ENCODE measurements around the gene UNC13A. TPM values are rescaled to one million over a fixed set of nuclear protein-coding genes. Genes with fewer than 3 reads are reported as not detected.
"Not testable (repeated sequence)": the region's sequence is repeated elsewhere in the genome, so short reads cannot be mapped to it uniquely, and the experiment has no call there.

The UNC13A gene
- total RNA-seq, 1 experiment from 2014 or later: 22.2 TPM

- Histone ChIP-seq H2BK5ac (ENCODE audit: insufficient read length, low read length) (no peak overlapping the region), H3K4me2 (ENCODE audit: insufficient read depth, insufficient read length, low read length) (peak overlapping the region; percentile 41)
These were observed 134.9 kb downstream of the UNC13A start for GRCh38 chr19:17553256-17553655.

GRCh38 chr19:17552735-17553134 is 135.4 kb downstream of the UNC13A start:
- H3K27ac ChIP-seq (ENCODE audit: insufficient read length, low read depth, low read length); H3K4ac ChIP-seq (ENCODE audit: low read depth, low read length); H2BK12ac ChIP-seq (ENCODE audit: insufficient read length, low read depth, low read length); H3K4me1 ChIP-seq (ENCODE audit: insufficient read depth, low read length); H2BK15ac ChIP-seq (ENCODE audit: low read depth, low read length); H3K4me3 Mint-ChIP-seq; H4K5ac ChIP-seq (ENCODE audit: insufficient read length, low read depth, low read length); H3K56ac ChIP-seq (ENCODE audit: insufficient read length, low read depth, low read length); H3K9me3 ChIP-seq (ENCODE audit: control insufficient read depth, low read depth, low read length); H4K20me1 ChIP-seq (ENCODE audit: control insufficient read depth, insufficient read depth, insufficient read length); H2BK120ac ChIP-seq (ENCODE audit: low read depth, low read length, poor library complexity, severe bottlenecking); H3K9me3 Mint-ChIP-seq; H2AK5ac ChIP-seq (ENCODE audit: insufficient read length, low read length); H3K79me1 ChIP-seq (ENCODE audit: insufficient read depth, low read depth, low read length, poor library complexity, severe bottlenecking); H3K9ac ChIP-seq (ENCODE audit: extremely low read depth, insufficient read length, low read length); H3T11ph ChIP-seq (ENCODE audit: low read length); H3K27me3 ChIP-seq (ENCODE audit: insufficient read depth, low read length); H3K14ac ChIP-seq (ENCODE audit: insufficient read depth, low read length); H3K23me2 ChIP-seq (ENCODE audit: insufficient read length, low read depth, low read length, poor library complexity, severe bottlenecking); H2BK5ac ChIP-seq (ENCODE audit: insufficient read length, low read length); H3K18ac ChIP-seq (ENCODE audit: insufficient read length, low read depth, low read length); H4K91ac ChIP-seq (ENCODE audit: insufficient read length, low read depth, low read length); DNase-seq; H2AFZ ChIP-seq (ENCODE audit: low read length); H3K27ac Mint-ChIP-seq; H3K23ac ChIP-seq (ENCODE audit: insufficient read length, low read depth, low read length); H3K79me2 ChIP-seq (ENCODE audit: insufficient read depth, low read length); H2BK20ac ChIP-seq (ENCODE audit: low read depth, low read length, poor library complexity, severe bottlenecking); H3K27me3 Mint-ChIP-seq (ENCODE audit: low read depth); H4K8ac ChIP-seq (replicated peaks; ENCODE audit: insufficient read length, low read depth, low read length); H3K36me3 Mint-ChIP-seq (ENCODE audit: insufficient read depth in 1 of 3, low read depth in 3 of 3): not testable (repeated sequence)
- no CpG with 5 or more reads among the region's 4 CpGs for WGBS (ENCODE audit: extremely low coverage, insufficient read length, low lambda C conversion rate)
- H3K4me2 ChIP-seq (ENCODE audit: insufficient read depth, insufficient read length, low read length): peak overlapping the region; percentile 41
- peaks cover 12 to 14% of the 10 kb centered on the region in 2 experiments for H3K4me1 Mint-ChIP-seq

More at GRCh38 chr19:17553256-17553655, 134.9 kb downstream of the UNC13A start:
- no peaks in the 10 kb centered on the region for H3K27me3 ChIP-seq (ENCODE audit: insufficient read depth, low read length)
- H4K8ac ChIP-seq (replicated peaks; ENCODE audit: insufficient read length, low read depth, low read length): no peak overlapping the region
- no peak overlapping the region for H2BK20ac ChIP-seq (ENCODE audit: low read depth, low read length, poor library complexity, severe bottlenecking)
- no peak overlapping the region for H2BK120ac ChIP-seq (ENCODE audit: low read depth, low read length, poor library complexity, severe bottlenecking)
- no peak overlapping the region for H3K4ac ChIP-seq (ENCODE audit: low read depth, low read length)
- no peak overlapping the region for H3K14ac ChIP-seq (ENCODE audit: insufficient read depth, low read length)
- no peaks in the 10 kb centered on the region for H3K9me3 ChIP-seq (ENCODE audit: control insufficient read depth, low read depth, low read length)
- no peak overlapping the region for H3T11ph ChIP-seq (ENCODE audit: low read length)
- peak overlapping the region; percentile 26 for H3K9ac ChIP-seq (ENCODE audit: extremely low read depth, insufficient read length, low read length)
- DNase-seq: peak; percentile 41
- H2BK15ac ChIP-seq (ENCODE audit: low read depth, low read length): no peak overlapping the region
- no peak overlapping the region for H2AFZ ChIP-seq (ENCODE audit: low read length)
- no peak overlapping the region for H2AK5ac ChIP-seq (ENCODE audit: insufficient read length, low read length)
- H3K79me2 ChIP-seq (ENCODE audit: insufficient read depth, low read length): no peaks in the 10 kb centered on the region
- H3K23ac ChIP-seq (ENCODE audit: insufficient read length, low read depth, low read length): no peak overlapping the region
- Mint-ChIP-seq H3K9me3 (peaks cover 0 to 3% of the 10 kb centered on the region in 2 experiments; a peak in 1 of 5 replicates), H3K27me3 (ENCODE audit: low read depth) (peaks cover 9% of the 10 kb centered on the region), H3K36me3 (ENCODE audit: insufficient read depth in 1 of 3, low read depth in 3 of 3) (no peaks in the 10 kb centered on the region), H3K27ac (peak overlapping the region in 2 of 3 experiments; percentile 1 to 65; a peak in 3 of 7 replicates), H3K4me1 (peaks cover 12 to 14% of the 10 kb centered on the region in 2 experiments), H3K4me3 (peak overlapping the region in 1 of 2 experiments; percentile 31; a peak in 1 of 5 replicates)
- H4K91ac ChIP-seq (ENCODE audit: insufficient read length, low read depth, low read length): no peak overlapping the region
- H4K20me1 ChIP-seq (ENCODE audit: control insufficient read depth, insufficient read depth, insufficient read length): peaks cover 3% of the 10 kb centered on the region
- H4K5ac ChIP-seq (ENCODE audit: insufficient read length, low read depth, low read length): no peak overlapping the region
- H3K4me1 ChIP-seq (ENCODE audit: insufficient read depth, low read length): no peaks in the 10 kb centered on the region; the same call in 1 of the 2 replicates
- H3K18ac ChIP-seq (ENCODE audit: insufficient read length, low read depth, low read length): no peak overlapping the region
- H3K56ac ChIP-seq (ENCODE audit: insufficient read length, low read depth, low read length): no peak overlapping the region
- no peak for TF ChIP-seq CTCF (conservative IDR thresholded peaks at IDR 0.05)
- no peak overlapping the region for H3K27ac ChIP-seq (ENCODE audit: insufficient read length, low read depth, low read length)
- no peak overlapping the region for H2BK12ac ChIP-seq (ENCODE audit: insufficient read length, low read depth, low read length)
- H3K23me2 ChIP-seq (ENCODE audit: insufficient read length, low read depth, low read length, poor library complexity, severe bottlenecking): peaks cover 8% of the 10 kb centered on the region
- no CpG with 5 or more reads among the region's 7 CpGs for WGBS (ENCODE audit: extremely low coverage, insufficient read length, low lambda C conversion rate)
- H3K79me1 ChIP-seq (ENCODE audit: insufficient read depth, low read depth, low read length, poor library complexity, severe bottlenecking): no peaks in the 10 kb centered on the region

All from H9 (cell line).